ENCODE results near the gene DDX49.
"Not testable (repeated sequence)": the region's sequence is repeated elsewhere in the genome, so short reads cannot be mapped to it uniquely, and the experiment has no call there.

The DDX49 gene

DNA sequence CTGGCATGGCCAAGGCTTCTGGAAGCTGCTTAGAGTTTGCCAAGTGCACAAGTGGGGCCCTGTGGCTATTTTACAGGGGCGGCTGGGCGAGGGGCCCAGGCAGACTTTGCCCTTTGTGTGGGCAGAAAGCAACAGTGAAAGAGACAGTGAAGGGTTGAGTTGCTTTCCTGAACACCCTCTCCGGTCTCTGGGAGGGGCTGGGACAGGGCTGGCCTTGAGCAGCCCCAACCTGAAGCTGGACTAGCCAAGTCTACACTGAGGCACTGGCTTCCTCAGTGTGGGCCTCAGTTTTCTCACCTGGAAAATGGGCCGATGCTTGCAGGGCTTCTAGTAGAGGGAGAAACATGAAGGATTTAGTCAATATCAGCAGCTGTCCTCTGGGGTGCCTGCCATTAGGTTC, 23.9 kb downstream of the DDX49 start:
- DNase-seq = no peak

DNA sequence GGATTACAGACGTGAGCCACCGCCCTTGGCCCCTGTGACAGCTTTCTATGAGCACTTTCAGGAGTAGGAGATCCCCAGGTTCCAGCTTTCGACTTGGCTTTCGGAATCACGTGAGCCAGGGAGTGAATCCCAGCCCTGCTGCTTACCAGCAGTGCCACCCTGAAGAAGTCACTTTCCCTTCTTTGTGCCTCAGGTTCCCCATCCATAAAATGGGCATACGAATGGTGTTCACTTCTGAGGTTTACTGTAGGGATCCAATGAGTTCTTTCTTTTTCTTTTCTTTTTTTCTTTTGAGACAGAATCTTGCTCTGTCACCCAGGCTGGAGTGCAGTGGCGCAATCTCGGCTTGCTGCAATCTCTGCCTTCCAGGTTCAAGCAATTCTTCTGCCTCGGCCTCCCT, 25.8 kb downstream of the DDX49 start:
- DNase-seq = no peak

DNA sequence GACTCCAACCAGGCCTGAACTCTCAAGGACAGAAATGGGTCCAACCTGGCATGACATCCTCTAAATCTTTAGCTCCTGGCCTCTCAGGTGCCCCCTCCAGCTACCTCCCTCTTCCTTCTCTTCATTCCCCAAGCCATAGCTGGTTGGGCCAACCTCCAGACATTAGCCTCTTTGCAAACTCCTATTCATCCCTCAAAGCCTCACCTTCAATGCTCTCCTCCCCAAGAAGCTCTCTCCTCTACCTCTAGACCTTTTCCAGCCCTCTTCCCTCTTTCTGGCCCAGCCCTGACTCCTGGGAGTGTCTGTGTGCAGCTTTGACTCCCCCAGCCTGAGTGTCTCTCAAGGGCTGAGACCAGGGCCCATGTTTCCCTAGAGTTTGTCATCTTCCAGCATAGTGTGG, 26.8 kb downstream of the DDX49 start:
- DNase-seq = no peak

DNA sequence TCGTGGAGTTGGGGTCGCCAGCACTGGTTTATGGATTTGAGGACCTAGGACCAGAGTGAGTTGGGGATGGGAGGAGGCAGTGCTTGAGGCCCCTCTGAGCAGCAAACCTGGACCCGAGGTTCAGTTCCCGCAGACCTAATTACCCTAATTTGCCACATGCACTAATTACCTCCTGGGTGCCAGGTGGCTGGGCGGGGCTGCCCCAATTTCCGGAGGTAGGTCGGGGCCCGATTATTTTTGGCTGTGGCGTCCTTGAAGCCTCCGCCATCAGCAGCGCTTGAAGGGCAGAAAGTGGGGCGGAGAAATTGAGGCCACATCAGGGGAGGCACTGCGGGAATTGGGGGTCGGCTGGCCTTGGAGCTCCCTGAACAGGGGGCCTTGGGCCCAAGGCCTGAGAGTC, 27.4 kb downstream of the DDX49 start:
- DNase-seq = no peak

DNA sequence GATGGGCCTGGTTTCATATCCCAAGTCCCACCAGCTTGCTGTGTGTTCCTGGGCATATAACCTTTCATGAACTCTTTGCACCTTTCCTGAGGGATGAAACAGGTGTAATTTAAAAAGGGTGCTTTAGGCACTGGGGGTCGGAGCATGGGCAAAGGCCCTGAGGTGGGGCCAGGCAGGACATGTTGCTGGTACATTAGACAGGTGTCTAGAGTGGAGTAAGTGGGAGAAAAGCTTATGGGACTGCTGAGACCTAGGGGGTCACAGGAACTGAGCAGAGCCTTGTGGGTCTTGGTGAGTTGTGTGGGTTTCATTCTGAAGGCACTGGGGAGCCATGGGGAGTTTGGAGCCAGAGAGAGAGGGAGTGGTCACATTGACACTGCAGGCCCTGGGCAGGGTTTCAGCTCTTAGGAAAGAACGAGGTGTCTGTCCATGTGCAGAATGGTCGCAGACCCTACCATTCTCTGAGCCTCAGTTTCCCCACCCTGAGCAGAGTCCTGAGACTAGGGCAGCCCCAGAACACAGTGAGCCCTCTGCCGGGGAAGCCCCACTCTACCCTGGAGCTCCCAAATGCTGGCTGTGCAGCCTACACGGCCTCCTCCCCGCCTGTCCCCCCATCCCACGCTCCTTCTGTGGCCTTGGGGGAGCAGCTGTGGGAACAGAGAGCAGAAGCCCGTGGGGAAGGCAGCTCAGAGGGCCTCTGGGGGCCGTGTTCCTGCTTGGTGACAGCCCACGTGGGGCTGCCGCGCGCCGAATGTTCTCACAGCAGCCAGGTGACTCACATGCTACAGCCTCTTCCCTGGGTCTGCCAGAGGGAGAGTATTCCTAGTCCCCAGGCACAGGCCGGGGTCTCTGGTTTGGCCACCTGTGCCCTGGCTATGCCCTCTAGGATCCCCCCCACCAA, 28.8 kb downstream of the DDX49 start:
- DNase-seq = no peak

DNA sequence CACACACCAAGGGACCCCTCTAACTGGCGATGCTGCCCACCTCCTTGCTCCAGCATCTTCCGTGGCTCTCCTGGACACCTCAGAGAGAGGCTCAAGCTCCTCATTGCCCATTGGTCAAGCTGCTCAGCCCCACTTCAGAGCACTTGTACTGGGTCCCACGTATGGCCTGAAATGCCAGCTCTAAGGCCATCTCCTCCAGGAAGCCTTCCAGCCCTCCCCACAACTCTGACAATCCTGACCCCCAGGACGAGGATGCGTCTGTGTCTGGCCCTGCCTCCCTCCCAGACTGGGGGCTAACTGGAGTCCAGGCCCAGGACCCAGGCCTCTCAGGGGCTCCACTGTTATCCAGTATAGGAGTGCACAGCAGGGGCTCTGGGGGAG, 29.5 kb downstream of the DDX49 start:
- no peak for DNase-seq

DNA sequence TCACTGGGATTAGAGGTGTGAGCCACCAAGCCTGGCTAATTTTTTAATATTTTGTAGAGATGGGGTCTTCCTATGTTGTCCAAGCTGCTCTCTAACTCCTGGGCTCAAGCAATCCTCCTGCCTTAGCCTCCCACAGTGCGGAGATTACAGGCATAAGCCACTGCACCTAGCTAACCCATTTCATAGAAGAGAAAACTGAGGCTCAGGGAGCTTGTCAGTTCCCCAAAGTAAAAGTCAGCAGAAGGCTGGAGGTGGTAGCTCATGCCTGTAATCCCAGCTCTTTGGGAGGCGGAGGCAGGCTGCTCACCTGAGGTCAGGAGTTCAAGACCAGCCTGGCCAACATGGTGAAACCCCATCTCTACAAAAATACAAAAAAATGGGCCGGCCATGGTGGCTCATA, 30.3 kb downstream of the DDX49 start:
- DNase-seq = no peak

DNA sequence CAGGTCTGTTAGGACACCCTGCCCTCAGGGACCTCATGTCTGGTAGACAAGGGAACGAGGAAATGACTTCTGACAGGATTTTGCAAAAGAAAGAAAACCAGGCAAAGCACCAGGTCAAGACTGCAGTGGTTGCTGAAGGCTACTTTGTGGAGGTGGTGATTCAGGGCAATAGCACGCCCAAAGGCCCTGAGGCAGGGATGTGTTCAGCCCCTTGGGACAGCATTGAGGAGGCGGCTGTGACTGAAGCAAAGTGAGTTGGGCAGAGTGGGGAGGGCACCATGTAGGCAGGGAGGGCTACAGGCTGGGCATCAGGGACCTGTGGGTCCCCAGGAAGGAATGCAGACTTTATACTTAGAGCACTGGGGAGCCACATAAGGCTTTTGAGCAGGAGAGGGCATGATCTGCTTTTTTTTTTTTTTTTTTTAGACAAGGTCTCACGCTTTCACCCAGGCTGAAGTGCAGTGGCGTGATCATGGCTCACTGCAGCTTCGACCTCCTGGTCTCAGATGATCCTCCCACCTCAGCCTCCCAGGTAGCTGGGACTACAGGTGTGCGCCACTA, 32.3 kb downstream of the DDX49 start:
- no peak for DNase-seq

DNA sequence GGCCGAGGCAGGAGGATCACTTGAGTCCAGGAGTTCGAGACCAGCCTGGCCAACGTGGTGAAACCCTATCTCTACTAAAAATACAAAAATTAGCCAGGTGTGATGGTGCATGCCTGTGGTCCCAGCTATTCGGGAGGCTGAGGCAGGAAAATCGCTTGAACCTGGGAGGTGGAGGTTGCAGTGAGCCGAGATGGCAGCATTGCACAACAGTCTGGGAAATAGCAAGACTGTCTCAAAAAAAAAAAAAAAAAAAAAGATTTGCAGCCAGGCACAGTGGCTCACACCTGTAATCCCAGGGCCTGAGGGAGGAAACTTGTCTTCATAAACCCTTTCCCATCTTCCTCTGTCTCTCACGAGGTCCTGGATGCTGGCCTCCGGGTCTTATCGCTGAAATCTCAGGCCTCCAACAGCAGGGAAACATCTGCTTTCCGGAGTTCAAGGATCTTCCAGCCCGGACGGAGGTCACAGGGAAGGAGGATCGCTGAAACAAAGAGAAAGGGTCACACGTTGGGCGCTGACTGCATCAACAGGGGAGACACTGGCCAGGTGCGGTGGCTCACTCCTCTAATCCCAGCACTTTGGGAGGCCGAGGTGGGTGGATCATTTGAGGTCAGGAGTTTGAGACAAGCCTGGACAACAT, 33.0 kb downstream of the DDX49 start:
- DNase-seq = not testable (repeated sequence)

DNA sequence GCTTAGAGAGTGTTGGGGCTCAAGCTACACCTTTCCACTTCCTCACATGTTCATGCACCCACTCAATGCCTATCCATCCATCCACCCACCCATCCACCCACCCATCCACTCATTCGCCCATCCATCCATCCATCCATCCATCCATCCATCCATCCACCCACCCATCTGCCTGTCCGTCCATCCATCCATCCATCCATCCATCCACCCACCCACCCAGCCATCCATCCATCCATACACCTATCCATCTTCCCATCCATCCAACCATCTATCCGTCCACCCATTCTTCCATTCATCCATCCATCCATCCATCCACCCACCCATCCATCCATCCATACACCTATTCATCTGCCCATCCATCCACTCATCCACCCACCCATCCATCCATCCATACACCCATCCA, 34.6 kb downstream of the DDX49 start:
- no peak for DNase-seq

DNA sequence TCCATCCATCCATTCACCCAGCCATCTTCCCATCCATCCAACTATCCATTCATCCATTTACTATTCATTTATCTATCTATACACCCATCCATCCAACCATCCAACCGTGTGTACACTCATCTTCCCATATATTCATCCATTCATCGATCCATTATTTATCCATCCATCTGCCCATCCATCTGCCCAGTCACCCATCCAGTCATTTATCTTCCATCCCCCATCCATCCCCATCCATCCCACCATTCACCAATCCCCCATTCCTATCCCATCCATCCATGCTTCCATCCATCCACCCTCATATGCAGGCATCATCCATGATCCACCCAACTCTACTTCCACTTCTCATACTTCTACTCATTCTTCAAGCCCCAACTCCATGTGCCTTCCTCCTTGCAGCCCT, 35.5 kb downstream of the DDX49 start:
- no peak for DNase-seq

DNA sequence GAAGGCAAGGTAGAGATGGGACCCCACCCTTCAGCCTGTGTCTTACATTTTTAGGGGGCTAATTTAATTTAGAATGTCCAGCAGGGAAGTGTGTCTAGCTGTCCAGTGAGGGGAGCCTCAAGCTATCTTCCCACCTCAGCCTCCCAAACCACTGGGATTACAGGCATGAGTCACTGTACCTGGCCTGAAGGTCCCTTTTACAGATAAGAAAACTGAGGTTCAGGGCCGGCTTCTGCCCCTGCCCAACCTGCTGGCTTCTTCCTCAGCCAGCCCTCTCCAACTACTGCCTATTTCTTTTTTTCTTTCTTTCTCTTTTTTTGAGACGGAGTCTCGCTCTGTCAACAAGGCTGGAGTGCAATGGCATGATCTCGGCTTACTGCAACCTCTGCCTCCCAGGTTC, 40.9 kb downstream of the DDX49 start:
- no peak for DNase-seq

DNA sequence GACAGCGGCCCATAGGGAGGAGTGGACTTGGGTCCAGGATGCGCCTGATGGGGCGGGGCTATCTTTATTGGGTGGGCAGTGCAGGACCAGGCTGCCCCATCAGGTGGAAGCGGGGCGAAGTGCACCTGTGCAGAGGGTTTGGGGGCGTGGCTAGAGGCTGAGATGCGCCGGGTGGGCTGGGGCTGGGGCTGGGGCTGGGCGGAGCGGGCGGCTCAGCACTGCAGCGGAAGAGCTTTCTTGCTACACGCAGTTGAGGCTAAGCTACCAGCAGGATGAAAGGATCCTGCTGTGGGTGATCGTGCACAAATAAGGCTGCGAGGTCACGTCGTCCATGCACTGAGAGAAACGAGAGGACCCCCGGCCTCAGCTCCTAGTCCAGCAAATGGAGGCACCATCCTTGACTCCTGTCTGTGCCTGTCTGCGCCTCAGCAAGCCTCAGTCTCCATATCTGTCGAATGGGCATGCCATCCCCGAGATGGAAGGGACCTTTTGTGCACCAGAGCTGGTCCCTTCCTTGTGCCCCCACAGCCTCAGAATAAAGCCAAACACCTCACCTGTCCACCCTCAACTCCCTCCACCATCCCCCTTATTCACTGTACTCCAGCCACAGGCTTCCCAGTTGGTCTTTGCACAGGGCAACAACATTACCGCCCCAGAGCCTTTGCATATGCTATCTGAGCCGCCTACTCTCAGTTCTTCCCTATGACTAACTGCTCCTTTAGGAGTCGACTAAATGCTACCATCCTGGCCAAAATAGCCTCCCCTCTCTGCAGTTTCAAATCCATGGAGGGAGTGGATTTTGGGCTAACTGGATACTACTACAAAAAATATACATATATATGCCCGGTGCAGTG, 42.5 kb downstream of the DDX49 start:
- peak in 1 of 6 experiments; percentile 8 for DNase-seq

DNA sequence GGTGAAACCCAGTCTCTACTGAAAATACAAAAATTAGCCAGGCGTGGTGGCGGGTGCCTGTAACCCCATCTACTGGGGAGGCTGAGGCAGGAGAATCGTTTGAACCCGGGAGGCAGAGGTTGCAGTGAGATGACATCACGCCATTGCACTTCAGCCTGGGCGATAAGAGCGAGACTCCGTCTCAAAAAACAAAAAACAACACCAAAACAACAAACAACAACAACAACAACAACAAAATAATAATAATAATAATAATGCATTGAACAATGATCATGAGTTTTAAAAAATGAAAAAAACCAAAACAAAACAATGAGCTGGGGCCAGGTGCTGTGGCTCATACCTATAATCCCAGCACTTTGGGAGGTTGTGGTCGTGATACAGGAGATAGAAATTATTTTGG, 44.6 kb downstream of the DDX49 start:
- no peak for DNase-seq

DNA sequence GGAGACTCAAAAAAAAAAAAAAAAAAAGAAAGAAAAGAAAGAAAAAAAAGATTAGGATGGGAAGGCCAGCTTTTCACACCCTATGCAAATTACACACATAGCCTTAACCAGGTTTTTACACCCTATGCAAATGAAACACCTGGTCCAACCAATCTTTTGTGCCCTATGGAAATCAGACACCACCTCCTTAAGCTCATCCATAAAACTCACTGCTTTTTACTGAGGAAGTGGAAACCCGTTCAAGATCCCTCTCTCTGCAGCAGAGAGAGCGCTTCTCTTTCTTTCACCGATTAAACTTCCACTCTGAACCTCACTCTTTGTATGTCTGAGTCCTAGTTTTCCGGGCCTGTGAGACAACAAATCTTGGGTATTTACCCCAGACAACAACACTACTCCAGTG, 46.8 kb downstream of the DDX49 start:
- no peak for DNase-seq

DNA sequence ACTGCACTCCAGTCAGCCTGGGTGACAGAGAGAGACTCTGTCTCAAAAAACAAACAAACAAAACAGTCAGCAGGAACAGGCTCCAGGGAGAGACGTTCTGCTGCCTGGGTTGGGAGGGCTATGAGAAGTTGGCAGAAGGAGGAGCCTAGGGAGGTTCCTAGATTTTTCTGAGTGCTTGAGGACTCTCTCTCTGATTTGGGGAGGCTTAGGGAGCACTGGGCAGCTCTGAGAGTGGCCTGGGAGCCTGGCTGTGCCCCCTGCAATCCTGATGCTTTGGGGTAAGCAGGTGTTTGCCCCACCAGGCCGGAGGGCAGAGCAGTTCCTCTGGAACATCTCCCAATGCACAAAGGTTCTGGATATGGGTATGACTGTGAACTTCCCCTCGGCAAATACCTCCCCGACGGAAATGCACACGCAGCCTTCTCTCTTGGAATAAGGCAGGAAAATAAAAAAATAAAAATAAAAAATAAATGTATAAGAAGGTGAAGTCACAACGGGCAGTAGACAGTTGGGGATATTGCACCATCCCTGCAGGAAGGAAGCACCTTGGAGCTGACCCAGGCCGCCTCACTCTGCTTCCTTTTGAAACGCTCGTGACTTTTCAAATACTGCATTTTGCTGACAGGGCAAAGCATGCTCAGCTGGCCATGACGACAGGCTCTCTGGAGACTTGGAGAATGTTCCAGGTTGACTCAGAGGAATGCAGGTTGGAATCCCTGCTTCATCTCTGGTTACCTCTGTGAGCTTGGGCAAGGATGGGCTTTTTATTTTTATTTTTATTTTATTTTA, 48.0 kb downstream of the DDX49 start:
- DNase-seq = no peak

DNA sequence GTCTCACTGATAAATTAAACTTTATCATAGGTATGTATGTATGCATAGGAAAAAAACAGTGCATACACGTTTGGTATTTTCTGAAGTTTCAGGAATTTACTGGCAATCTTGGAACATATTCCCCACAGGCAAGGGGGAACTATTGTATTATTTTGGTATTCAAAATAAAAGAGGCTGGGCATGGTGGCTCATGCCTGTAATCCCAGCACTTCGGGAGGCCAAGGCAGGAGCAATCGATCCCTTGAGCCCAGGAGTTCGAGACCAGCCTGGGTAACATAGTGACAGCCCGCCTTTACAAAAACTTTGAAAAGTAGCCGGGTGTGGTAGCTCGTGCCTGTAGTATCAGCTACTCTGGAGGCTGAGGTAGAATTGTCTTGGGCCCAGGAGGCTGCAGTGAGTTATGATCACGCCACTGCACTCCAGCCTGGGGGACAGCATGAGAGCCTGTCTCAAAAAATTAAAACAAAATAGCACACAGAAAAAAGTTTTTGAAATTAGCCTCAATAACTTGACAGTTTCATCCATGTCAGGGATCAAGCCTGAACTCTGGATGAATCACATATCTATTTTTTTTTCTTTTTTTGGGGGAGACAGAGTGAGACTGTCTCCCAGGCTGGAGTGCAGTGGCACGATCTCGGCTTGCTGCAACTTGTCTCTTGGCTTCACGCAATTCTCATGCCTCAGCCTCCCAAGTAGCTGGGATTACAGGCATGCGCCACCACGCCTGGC, 50.6 kb downstream of the DDX49 start:
- DNase-seq = no peak

DNA sequence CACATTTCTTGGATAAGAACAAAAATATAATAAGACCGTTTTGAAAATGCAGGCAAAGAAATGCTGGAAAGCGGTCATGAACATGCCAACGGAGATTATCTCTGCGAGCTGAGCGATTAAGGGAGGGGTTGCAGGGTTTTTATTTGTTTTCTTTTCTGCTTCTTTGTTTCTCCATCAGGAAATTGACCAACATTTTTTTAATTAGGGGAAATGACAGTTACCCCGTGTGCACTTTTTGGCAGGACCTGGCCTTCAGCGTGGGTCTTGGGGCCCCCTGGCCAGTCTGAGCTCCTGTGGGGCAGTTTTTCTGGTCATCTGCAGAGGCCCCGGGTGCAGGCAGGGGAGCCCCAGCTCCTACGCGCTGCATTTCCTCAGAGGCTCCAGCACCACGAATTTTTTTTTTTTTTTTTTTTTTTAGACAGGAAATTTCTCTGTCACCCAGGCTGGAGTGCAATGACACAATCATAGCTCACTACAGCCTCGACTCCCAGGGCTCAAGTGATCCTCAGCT, 52.8 kb downstream of the DDX49 start:
- no peak for DNase-seq

DNA sequence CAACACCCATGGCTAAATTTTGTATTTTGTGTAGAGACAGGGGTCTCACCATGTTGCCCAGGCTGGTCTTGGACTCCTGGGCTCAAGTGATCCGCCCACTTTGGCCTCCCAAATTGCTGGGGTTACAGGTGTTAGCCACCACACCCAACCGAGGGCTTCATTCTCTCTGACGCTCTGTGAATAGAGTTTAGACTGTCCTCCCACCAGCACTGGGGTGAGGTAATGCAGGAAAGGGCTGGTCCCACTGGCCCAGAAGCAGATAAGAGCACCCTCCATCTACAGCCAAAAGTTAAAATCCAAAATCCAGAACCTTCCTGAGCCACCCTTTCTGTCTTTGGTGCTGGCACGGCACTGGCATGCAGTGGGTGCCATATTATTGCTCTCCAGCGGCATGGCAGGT, 53.3 kb downstream of the DDX49 start:
- DNase-seq = no peak

DNA sequence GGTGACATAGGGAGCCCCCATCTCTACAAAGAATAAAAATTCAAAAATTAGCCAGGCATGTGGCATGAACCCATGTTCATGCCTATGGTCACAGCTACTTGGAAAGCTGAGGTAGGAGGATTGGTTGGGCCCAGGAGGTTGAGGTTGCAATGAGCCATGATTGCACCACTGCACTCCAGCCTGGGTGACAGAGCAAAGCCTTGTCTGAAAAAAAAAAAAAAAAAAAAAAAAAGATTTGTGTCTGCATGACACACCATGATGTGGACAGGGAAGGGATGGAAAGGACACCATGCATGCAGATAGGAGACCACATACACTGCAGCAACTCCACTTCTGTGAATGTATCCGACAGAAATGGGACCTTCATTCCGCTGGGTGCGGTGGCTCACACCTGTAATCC, 55.5 kb downstream of the DDX49 start:
- no peak for DNase-seq

DNA sequence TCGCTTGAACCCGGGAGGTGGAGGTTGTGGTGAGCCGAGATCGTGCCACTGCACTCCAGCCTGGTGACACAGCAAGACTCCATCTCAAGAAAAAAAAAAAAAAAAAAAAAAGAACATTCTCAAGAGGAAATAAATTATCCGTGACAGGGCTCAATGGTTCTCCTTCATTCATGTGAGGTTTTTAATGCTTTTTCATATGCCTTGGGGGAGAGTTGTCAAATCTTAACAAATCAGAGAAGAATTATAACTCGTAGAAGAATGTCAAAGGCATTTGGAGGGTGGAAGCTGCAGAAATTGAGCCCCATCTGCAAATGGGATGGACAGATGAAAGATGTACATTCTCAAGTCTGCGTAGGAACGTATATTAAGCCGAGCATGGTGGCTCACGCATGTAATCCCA, 56.4 kb downstream of the DDX49 start:
- DNase-seq = no peak

All from stimulated activated naive CD4-positive, alpha-beta T cell (primary cell).